Measurements from ENCODE around the gene PLA2G3.

The PLA2G3 gene

GRCh38 chr22:31137721-31138120 lies 2.6 kb downstream of the PLA2G3 start:
- no peak for TF ChIP-seq CTCF (conservative IDR thresholded peaks at IDR 0.05)
- H3K27ac ChIP-seq = no peak overlapping the region

GRCh38 chr22:31136711-31137110 lies 3.6 kb downstream of the PLA2G3 start:
- no peak for TF ChIP-seq CTCF (conservative IDR thresholded peaks at IDR 0.05)

GRCh38 chr22:31136155-31136554 lies 4.2 kb downstream of the PLA2G3 start:
- TF ChIP-seq CTCF (conservative IDR thresholded peaks at IDR 0.05) = no peak
- no peak overlapping the region for H3K27ac ChIP-seq

More at GRCh38 chr22:31136711-31137110, 3.6 kb downstream of the PLA2G3 start:
- H3K27ac ChIP-seq = no peak overlapping the region

- no peak overlapping the region for H3K27ac ChIP-seq
- no peak for TF ChIP-seq CTCF (conservative IDR thresholded peaks at IDR 0.05)
Measured at GRCh38 chr22:31135706-31136105, 4.6 kb downstream of the PLA2G3 start.

- H3K27ac ChIP-seq = no peak overlapping the region
- no peak for TF ChIP-seq CTCF (conservative IDR thresholded peaks at IDR 0.05)
Measured at GRCh38 chr22:31134688-31135087, 5.6 kb downstream of the PLA2G3 start.

- H3K27ac ChIP-seq = no peak overlapping the region
- no peak for TF ChIP-seq CTCF (conservative IDR thresholded peaks at IDR 0.05)
Measured at GRCh38 chr22:31133911-31134310, 6.4 kb downstream of the PLA2G3 start.

GRCh38 chr22:31130873-31131272 lies 9.4 kb downstream of the PLA2G3 start:
- no peak for TF ChIP-seq CTCF (conservative IDR thresholded peaks at IDR 0.05)
- peak overlapping the region; percentile 83 for H3K27ac ChIP-seq

GRCh38 chr22:31128156-31128555 lies 12.2 kb downstream of the PLA2G3 start:
- no peak for TF ChIP-seq CTCF (conservative IDR thresholded peaks at IDR 0.05)
- H3K27ac ChIP-seq = no peak overlapping the region
